Ramos (cell line): Measurements from ENCODE around the gene CEND1.

Source experiments
- in situ Hi-C: fragments of 300-500 bp; cut with MboI; formaldehyde crosslinking; loops from one replicate; pipeline ENCODE4 v1.14.3; 2022; ENCODE audit warnings: low sequenced_read_pairs; ENCODE audit not compliant: unreplicated experiment

CEND1 gene

DNA sequence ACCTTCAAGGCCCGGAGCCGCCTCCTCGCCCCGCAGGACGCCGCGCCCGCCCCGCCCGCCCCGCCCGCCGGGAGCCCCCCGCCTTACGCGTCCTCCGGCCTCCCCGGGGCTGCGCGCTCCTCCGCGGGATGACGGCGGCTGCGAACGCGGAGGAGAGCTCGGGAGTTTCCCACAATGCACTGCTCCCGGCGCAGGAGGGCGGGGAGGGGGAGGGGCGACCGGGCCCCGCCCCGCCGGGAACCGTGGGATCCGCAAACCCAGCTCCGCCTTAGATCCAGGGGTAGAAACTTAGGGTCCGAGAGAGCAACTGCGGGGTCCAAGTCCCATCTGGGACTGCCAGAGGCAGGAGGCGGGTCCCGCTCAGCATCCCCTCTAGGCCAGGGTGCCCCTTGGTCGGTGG is at the start of gene CEND1:
Gene CEND1 (minus strand): TSS at position 148 of the 400 bp plus-strand sequence. CDS start 1,514 bp downstream, outside the sequence.
- in situ Hi-C loops = no loop called here

DNA sequence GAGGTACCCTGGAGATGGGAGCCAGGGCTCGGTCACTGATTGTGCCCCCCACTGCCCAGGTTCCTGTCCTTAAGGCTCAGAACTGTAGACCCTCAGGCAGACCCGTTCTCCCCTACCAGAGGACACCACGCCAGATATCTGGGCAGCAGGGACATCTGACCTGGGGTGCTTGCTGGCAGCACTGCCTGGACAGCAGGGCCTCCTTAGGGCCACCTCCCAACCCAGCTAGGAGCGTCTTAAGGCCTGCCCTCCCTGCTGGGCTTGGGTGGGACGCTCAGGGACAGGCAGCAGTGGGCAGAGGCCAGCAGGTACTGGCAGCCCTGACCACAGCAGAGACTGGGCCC is 49.4 kb upstream of the CEND1 start:
- in situ Hi-C loops = no loop called here

DNA sequence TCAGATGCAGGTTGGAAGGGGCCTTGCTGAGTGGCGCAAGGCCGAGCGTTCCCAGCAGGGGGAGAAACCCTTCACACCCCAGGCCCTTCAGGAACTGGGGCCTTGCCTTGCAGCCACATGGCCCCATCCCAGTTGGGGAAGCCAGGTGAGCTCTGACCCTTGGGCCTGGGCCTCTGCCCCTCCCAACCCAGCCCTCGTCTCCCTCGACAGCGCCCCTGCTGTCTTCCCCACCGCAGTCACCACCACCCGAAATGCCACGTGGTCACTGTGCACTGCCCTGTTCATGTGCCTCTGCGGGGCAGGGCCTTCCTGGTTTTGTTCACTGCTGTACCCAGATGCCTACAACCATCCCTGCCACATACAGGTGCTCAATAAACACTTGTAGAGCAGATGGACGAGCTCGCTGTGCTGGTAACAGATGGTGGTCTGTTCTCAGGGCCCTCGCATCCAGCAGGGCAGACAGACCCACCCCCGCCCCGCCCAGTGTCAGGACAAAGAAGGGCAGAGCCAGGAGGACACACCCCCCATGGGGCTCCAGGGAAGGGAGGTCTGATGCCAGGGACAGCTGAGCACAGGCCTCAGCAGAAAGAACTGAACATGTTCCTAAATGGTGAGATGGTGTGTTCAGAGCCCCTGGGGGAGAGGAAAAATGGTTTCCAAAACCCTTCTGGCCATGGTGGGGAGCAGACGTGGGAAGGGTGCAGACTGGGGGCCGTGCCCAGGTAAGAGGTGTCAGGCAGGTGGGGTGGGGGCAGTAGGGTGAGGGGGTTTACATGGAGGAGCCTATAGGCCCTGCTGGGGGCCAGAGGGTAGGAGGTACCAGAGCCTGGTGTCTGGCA is 48.8 kb upstream of the CEND1 start:
- in situ Hi-C loops = no loop called here

DNA sequence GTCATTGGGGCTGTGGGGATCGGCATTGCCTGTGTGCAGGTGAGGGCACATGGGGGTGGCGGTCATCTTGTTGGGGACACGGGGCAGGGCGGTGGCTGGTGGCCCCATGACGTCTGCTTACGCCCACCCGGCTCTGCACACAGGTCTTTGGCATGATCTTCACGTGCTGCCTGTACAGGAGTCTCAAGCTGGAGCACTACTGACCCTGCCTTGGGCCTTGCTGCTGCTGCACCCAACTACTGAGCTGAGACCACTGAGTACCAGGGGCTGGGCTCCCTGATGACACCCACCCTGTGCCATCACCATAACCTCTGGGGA is 48.1 kb upstream of the CEND1 start:
- in situ Hi-C loops = no loop called here

DNA sequence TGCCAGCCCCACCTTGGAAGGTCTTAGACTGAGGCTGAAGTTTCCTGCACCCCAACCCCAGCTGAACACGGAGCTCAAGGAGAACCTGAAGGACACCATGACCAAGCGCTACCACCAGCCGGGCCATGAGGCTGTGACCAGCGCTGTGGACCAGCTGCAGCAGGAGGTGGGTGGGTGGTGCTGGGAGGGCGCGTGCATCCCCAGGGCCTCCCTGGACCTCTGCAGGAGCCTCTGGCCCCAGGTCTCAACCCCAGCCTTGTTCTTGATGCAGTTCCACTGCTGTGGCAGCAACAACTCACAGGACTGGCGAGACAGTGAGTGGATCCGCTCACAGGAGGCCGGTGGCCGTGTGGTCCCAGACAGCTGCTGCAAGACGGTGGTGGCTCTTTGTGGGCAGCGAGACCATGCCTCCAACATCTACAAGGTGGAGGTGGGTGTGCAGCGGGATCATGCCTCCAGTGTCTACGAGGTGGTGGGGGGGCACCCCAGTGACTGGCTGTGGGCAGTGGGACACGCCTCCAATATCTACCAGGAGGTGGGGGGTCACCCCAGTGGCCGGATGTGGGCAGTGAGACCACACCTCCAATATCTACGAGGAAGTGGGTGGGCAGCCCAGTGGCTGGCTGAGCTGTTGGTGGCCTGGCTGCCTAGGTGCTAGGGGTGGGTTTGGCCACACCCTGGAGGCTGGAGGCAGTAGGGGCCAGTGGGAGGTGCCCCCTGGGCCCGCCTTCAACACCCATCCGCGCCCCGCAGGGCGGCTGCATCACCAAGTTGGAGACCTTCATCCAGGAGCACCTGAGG is 47.5 kb upstream of the CEND1 start:
- in situ Hi-C loops = no loop called here

DNA sequence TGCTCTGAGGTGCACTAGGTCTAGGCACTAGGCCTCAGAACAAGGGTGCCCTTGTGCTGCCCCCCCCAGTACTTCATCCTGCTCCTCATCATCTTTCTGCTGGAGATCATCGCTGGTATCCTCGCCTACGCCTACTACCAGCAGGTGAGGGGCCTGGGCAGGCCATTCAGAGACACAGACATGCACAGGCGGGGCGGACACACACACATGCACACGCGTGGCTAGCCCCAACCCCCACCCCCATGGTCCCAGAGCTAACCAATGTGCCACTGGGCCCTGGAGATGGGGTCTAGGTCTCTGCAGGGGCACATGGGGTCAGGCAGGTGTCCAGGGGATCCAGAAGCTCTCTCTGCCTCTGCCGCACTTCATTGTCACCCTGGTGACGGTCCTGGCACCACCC is 46.8 kb upstream of the CEND1 start:
- in situ Hi-C loops = no loop called here

DNA sequence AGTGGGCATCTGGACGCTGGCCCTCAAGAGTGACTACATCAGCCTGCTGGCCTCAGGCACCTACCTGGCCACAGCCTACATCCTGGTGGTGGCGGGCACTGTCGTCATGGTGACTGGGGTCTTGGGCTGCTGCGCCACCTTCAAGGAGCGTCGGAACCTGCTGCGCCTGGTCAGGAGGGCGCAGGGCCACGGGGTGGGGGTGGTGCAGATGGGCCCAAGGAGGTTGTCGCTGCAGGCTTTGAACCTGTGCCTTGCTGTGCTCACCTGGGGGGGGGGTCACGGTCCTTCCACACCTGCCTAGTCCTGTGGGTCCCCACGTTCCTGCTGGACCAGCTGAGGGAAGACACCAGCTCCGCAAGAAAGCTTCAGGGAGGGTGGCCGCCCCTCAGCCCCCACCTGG is 46.4 kb upstream of the CEND1 start:
- in situ Hi-C loops = no loop called here

DNA sequence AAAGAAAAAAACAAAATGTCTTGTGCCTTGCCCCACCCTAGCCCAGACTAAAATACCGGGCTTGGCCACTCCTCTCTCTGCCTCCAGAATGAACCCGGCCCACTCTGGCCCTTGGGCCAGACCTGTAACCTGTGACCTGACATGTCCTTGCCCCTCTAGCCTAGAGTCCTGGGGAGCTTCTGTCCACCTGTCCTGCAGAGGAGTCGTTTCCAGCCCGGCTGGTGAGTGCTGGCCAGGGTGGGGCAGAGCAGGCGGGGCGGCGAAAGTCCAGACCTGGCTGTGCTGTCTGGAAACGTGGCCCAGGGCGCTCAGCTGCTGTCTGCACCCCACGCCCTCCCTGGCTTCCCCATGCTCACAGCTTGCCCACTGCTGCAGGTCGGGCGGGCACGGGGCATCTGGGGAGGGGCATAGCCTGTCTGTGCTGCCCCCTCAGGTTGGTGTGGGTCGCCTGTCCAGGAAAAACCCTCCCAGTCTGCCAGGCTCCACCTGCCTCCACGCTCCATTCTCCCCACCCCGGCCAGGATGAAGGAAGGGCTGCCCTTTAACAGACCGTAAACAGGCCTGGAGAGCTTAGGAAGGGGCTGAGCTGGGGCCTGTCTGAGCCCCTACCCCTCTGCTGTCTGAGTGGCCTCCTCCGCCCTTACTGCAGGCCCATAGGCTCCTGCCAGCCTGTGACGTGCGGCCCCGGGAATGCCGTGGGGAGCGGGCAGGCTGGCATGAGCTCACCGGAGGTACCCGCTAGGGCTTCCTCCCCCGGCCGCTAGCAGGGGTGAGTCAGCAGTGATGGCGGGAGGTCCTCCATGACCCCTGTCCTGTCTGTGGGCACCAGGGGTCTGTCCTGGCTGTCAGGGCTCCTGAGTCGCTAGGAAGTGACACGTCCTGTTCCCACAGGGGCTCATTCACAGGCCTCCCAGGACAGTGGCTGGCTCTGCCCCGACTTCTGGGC is 44.8 kb upstream of the CEND1 start:
- in situ Hi-C loops = no loop called here

DNA sequence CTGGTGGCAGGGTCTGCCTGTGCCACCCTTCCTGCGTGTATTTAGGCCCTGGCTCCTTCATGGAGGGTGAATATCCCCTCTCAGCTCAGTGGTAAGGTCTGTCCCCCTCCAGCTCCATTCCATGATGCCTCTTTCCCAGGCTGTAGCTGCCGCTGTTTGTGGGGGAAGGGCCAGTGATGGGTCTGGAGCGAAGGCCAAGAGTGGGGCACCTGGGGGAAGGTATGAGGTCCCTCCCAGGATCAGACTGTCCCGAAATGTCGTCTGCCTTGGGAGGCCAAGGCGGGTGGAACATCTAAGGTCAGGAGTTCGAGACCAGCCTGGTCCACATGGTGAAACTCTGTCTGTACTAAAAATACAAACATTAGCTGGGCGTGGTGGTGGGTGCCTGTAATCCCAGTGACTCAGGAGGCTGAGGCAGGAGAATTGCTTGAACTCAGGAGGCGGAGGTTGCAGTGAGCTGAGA is 44.0 kb upstream of the CEND1 start:
- in situ Hi-C loops = no loop called here

DNA sequence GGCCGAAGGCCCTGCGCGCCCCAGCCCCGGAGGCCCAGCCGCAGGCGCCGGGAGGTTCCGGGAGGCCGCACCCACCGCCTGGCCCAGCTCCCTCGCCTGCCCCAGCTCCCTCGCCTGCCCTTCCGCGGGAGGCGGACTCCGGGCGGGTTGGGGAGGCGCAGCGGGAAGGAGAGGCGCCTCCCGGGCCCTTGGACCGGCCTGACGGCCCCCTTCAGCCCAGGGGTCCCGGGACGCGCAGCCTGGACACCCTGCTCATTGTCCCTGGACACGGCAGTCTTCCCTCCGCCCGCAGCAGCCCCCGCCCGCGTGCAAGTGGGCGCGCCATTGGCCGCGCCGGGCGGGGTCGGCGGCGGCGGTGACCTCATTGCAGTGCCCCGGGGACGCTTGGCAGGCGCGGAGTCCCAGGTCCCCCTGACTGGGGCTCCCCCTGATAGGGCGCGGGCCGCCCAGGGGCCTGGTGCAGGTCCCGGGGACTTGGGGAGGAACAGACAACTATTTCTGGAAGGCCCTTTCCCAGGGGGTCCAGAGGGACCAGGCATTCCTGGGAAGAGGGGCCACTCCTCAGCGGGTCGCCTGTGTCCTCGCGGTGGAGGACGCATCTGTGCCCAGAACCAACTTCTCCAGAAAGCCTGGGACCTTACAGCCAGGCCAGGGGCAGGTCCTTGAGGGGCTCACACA is 43.4 kb upstream of the CEND1 start:
- in situ Hi-C loops = no loop called here

DNA sequence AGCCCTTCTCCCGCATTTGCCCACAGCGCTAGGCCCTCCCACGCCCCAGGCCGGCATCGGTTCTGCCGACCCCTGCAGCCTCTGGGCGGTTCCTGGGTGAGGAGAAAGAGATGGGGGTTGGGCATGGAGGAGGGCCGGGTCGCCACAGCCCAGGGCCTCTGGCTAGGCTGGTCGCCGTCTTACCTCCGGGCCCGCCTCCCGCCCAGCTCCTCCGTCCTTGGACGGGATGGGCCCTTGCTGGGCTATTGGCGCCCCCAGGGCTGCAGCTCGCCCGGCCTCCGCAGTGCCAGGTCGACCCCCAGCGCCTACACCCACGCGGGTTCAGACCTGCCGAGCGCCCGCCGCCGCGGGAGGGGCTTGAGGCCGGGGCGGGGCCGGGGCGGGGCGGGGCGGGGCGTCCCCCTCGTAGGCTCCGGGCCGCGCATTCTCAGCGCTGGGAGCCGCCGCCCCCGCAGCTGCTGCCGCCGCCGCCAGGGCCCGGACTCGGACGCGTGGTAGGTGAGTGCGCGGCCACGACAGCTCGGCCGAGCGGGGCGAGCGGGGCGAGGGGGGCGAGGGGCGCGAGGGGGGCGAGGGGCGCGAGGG is 42.7 kb upstream of the CEND1 start, which contains the start of gene CD151:
Gene CD151 (plus strand): TSS at position 424 of the 585 bp plus-strand sequence. CDS start 3,118 bp downstream, outside the sequence.
- in situ Hi-C loops = no loop called here

DNA sequence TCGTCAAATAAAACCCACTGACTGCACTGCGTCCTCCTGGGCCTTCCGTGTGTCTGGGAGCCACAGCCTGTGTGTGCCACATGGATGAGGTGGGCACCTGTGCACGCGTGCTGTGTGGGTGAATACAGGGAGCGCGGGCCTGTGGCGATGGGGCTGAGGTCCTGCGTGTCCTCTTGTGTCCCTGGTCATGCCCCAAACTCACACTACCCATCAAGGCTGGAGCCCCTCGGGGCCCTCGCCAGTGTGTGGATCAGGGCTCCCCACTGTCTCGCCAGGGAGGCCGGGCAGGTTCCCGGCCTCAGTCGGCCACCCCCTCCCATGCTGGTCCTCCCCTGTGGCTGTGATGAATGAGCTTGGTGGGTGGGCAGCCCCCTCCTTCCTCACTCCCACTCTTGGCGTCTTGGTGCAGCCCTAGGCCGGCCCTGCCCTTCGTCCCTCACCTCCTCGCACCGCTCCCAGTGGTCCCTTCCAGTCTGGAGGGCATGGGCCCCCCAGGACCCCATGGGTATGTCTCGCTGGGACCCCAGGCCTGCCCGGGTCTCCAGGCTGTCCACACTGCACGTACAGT is 42.2 kb upstream of the CEND1 start:
- in situ Hi-C loops = no loop called here

DNA sequence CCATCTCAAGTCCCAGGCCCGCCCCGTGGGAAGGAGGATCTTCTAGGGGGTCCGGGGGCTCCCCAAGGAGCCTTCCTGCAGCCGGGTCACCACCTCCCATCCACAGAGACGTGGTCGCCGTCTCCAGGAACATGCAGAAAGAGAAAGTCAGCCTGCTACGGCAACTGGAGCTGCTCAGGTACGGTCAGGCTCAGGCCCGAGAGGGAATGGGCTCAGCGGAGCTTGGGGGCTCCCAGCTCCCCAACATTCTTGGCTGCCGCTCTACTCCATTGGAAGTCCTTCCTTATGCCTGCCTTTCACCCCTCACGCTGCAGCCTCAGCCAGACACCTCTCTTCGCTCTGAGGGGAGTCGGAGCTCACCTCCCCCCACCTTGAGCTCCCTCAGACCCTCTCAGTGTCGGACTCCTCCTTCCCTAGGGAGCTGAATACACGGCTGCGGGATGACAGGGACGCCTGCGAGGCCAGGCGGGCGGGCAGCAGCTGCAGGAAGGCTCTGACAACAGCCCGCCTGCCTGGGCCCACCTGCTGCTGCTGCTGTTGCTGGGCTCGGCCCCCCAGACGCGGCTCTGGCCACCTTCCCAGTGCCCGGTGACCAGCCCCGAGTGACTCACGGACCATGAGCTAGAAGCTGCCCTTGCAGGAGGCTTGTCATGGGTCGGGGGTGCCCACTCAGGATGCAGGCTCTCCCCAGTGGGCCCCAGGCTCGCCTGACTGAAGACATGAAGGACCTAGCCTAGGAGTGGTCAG is 41.4 kb upstream of the CEND1 start:
- in situ Hi-C loops = no loop called here

DNA sequence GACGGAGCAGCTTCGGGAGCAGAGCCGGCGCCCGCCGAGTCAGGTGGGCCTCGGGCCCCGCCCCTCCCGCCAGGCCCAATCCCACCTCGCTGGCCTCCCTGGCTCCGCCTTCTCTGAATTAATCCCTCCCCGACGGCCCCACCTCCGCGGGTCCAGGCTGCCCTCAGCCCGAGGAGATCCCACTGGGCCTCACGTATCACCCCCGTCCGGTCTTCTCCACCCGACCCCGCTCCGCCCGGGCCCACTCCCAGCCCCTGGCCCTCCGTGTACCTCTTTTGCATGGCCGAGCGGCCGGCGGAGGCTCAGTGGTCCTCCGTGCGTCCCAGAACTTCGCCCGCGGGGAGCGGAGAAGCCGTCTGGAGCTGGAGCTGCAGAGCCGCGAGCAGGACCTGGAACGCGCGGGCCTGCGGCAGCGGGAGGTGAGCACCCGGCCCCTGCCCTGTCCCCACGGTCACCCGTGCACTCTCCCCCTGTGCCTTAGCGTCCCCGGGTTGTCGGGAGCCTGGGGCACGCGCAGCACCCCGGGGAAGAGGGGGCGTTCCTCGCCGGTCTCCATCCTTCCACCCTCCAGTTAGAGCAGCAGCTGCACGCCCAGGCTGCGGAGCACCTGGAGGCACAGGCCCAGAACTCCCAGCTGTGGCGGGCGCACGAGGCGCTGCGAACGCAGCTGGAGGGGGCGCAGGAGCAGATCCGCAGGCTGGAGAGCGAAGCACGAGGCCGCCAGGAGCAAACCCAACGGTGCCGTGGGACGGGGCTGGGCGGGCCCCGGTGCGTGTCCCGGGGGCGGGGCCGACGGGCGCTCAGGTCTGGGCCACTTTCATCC is 40.6 kb upstream of the CEND1 start:
- in situ Hi-C loops = no loop called here

DNA sequence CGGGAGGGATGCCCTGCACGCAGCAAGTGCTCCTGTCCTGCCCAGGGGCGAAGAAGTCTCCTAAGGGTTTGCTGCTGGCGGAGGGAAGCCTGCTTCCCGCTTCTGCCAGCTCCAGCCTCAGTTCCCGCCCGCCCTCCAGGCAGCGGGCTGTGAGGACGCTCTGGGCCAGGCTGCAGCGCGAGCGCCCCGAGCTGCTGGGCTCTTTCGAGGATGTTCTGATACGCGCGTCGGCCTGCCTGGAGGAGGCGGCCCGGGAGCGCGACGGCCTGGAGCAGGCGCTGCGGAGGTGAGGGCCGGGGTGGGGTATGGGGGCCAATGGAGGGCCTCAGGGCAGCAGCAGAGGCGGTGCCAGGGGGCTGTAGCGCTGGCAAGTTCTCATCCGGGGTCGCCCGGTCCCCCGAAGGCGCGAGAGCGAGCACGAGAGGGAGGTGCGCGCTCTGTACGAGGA is 40.0 kb upstream of the CEND1 start:
- in situ Hi-C loops = no loop called here

DNA sequence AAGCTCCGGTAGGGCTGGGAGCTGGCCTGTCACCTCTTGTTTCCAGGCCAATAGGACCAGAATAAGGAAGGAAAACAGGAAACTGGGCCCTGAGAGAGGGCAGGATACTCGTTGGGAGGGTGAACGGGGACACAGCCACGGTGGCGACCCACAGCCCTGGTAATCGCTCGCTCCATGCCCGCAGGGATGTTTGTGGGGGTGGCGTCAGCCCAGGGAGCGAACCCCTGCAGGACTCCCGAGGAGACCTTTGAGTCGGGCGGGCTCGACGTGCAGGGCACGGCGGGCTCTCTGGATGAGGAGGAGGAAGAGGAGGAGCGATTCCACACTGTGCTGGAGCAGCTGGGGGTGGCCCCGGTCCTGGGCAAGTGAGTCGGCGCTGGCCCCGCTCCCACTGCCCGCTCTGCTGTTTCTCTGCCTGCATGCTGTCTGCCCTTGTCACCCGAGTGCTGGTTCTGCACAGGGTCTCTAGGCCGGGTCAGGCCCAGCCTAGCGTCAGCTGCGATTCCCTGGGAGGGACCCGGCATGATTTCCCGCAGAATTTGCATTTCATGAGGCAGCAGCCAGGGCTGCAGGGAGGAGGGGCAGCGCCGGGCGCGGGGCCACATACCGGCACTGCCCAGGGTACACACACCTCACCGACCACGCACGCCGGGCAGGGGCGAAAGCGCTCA is 39.4 kb upstream of the CEND1 start:
- in situ Hi-C loops = no loop called here

DNA sequence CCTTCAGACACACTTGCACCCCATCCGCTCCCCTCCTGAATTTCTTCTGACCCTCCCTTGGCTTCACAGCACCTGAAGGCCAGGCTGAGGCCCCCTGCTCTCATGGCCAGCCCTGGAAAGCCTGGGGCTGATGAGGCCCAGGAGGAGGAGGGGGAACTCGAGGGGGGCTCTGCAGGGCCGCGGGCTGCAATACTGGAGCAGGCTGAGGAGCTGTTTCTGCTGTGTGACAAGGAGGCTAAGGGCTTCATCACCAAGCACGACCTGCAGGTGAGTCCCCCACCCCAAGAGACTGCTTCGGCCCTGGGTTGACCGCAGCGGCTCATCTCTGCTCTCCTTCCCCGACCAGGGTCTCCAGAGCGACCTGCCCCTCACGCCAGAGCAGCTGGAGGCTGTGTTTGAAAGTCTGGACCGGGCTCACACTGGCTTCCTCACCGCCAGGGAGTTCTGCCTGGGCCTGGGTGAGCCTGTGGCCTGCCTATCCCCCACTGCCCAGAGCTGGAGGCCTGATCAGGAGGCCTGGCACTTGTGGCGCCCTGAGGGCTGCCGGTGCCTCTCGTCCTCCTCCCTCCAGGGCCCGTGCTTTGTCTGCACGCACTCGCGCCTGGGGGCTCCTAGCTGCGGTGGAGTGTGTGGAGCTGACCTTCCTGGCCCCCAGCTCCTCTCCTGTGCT is 38.8 kb upstream of the CEND1 start:
- in situ Hi-C loops = no loop called here
